Ishikawa (cell line): Measurements from ENCODE around the gene LSAMP.

Source experiments
- CREB1 ChIP-seq: IDR thresholded peaks from 2 replicates; pipeline ENCODE4 v1.6.1; 2012; ENCODE audit warnings: low read depth
- EP300 ChIP-seq: IDR thresholded peaks from 2 replicates; pipeline ENCODE4 v1.6.1; 2012; ENCODE audit warnings: borderline replicate concordance
- NFIC ChIP-seq: IDR thresholded peaks from 2 replicates; pipeline ENCODE4 v1.6.1; 2012
- ZBTB7A ChIP-seq: IDR thresholded peaks from 2 replicates; pipeline ENCODE4 v1.6.1; 2012; ENCODE audit warnings: low read depth

DNA sequence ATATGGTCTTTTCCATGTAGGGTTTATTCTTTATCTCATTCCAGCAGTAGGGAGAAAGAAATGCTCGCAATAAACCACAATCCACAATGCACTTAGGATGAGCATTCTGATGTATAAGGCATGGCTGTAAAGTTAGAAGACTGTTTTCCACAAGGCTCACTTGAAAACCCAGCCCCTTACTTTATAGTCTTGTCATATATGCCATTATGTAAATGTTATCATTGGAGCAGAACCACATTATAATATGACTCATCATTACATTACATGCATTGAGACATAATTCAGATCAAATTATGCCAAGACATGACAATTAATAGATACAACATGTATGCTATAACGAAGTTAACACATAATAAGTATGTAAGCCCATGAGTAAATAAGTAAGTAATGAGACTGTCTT is 348.1 kb downstream of the LSAMP start:
- TF ChIP-seq ZBTB7A (no peak), EP300 (no peak), NFIC (no peak), CREB1 (no peak)
